ENCODE data around the gene CCNG2.

DNA sequence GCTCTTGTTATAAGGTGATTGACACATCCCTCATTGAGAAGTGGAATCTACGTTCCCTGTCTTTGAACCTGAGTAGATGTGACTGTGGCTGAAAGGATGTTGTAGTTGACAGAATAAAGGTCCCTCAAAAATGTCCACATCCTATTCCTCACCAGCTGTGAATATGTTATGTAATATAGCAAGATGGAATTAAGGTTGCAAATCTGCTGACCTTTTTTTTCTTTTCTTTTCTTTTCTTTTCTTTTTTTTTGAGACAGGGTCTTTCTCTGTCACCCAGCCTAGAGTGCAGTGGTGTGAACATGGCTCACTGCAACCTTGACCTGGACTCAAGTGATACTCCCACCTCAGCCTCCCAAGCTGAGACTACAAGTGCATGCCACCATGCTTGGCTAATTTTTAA lies 7.2 kb upstream of the CCNG2 start:
- TF ChIP-seq, protein P1, sequence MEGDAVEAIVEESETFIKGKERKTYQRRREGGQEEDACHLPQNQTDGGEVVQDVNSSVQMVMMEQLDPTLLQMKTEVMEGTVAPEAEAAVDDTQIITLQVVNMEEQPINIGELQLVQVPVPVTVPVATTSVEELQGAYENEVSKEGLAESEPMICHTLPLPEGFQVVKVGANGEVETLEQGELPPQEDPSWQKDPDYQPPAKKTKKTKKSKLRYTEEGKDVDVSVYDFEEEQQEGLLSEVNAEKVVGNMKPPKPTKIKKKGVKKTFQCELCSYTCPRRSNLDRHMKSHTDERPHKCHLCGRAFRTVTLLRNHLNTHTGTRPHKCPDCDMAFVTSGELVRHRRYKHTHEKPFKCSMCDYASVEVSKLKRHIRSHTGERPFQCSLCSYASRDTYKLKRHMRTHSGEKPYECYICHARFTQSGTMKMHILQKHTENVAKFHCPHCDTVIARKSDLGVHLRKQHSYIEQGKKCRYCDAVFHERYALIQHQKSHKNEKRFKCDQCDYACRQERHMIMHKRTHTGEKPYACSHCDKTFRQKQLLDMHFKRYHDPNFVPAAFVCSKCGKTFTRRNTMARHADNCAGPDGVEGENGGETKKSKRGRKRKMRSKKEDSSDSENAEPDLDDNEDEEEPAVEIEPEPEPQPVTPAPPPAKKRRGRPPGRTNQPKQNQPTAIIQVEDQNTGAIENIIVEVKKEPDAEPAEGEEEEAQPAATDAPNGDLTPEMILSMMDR (IDR thresholded peaks at IDR 0.05): no peak
- no peak for TF ChIP-seq POLR2A (IDR thresholded peaks at IDR 0.05)

Data from esophagus squamous epithelium (tissue), 4 donors.